Measurements from ENCODE around the gene LRP5. TPM values are rescaled to one million over a fixed set of nuclear protein-coding genes. Genes with fewer than 3 reads are reported as not detected.

The LRP5 gene
- total and polyA plus RNA-seq, 12 donors, result 10.7 to 277 (median 75.8) TPM

- intact Hi-C loops (cut with DNase I), result no loop called here
- Histone ChIP-seq H3K4me1 (replicated peaks in 1 of 2) (peaks cover 7 to 44% of the 10 kb centered on the region in 2 donors), H3K27ac (peak overlapping the region in 1 of 5 donors; percentile 5), H3K27me3 (no peaks in the 10 kb centered on the region), H3K36me3 (replicated peaks in 1 of 2) (no peaks in the 10 kb centered on the region), H3K4me3 (no peak overlapping the region), H3K9me3 (replicated peaks in 1 of 3) (no peaks in the 10 kb centered on the region)
- DNase-seq, result no peak
- WGBS, 4 donors, result 85 to 91% (median 85%) methylated on average over 16 of the region's 16 CpGs
- TF ChIP-seq CTCF (IDR thresholded peaks at IDR 0.05) (no peak), POLR2A (IDR thresholded peaks at IDR 0.05) (no peak)
Measured at GRCh38 chr11:68340003-68340767, 27.8 kb downstream of the LRP5 start.

- intact Hi-C loops (cut with DNase I), result no loop called here
- 67 to 78% (median 72%) methylated on average over 14 to 15 of the region's 15 CpGs for WGBS, 4 donors
- TF ChIP-seq CTCF (IDR thresholded peaks at IDR 0.05), result no peak
- no peak for TF ChIP-seq POLR2A (IDR thresholded peaks at IDR 0.05)
- Histone ChIP-seq H3K4me3 (no peak overlapping the region), H3K36me3 (replicated peaks in 1 of 2) (no peaks in the 10 kb centered on the region), H3K27ac (peak overlapping the region in 1 of 5 donors; percentile 16), H3K9me3 (replicated peaks in 1 of 3) (no peaks in the 10 kb centered on the region), H3K27me3 (no peaks in the 10 kb centered on the region), H3K4me1 (replicated peaks in 1 of 2) (peaks cover 7 to 43% of the 10 kb centered on the region in 2 donors)
- DNase-seq, result no peak
Measured at GRCh38 chr11:68340784-68341556, 28.6 kb downstream of the LRP5 start.

GRCh38 chr11:68341557-68342458 lies 29.4 kb downstream of the LRP5 start:
- Histone ChIP-seq H3K27ac (peak overlapping the region in 2 of 5 donors; percentile 57 to 65), H3K9me3 (replicated peaks in 1 of 3) (no peaks in the 10 kb centered on the region), H3K4me3 (no peak overlapping the region), H3K36me3 (replicated peaks in 1 of 2) (no peaks in the 10 kb centered on the region), H3K4me1 (replicated peaks in 1 of 2) (peaks cover 7 to 51% of the 10 kb centered on the region in 2 donors), H3K27me3 (no peaks in the 10 kb centered on the region)
- no peak for DNase-seq
- intact Hi-C loops (cut with DNase I), result no loop called here
- TF ChIP-seq CTCF (IDR thresholded peaks at IDR 0.05) (no peak), POLR2A (IDR thresholded peaks at IDR 0.05) (no peak)
- 77 to 83% (median 83%) methylated on average over 20 to 21 of the region's 21 CpGs for WGBS, 4 donors

All from adrenal gland (tissue), 12 donors.